B cell (primary cell): Measurements from ENCODE around the gene ATAD3B. TPM values are rescaled to one million over a fixed set of nuclear protein-coding genes. Genes with fewer than 3 reads are reported as not detected.

Experiments used
- ATAC-seq: fragments of 200-7000 bp; cut with Tn5 transposase; one replicate; pipeline ENCODE4 v1.10.0; 2021; ENCODE audit warnings: low read depth, mild to moderate bottlenecking, moderate number of reproducible peaks, moderate library complexity
- CTCF ChIA-PET: fragments of 350-600 bp; sonication (Branson Sonifier 250); formaldehyde crosslinking; loops from one replicate; lab custom pipeline; 2021; ENCODE audit warnings: antibody characterized with exemption, inconsistent platforms; lab: Charles Lee
- POLR2A ChIA-PET: fragments of 350-600 bp; sonication (Branson Sonifier 250); formaldehyde crosslinking; loops from one replicate; lab custom pipeline; 2021; ENCODE audit warnings: antibody characterized with exemption; lab: Charles Lee
- DNase-seq: peaks from one replicate; pipeline ENCODE4 v3.0.0; 2013
- H2AFZ ChIP-seq: 2 replicates; pipeline ENCODE4 v1.6.1; 2012; ENCODE audit warnings: mild to moderate bottlenecking, low read depth, low read length; ENCODE audit not compliant: insufficient read depth, poor library complexity, severe bottlenecking
- H3K27ac ChIP-seq, 2 donors: 1 replicate in 1 of 2; 2 replicates in 1 of 2; pipeline ENCODE4 v1.5.1; 2012 to 2013; ENCODE audit warnings: low read length in 2 of 2, mild to moderate bottlenecking in 2 of 2, moderate library complexity in 1 of 2
- H3K27me3 ChIP-seq, 4 experiments: fragments of 200-600 bp in 1 of 4; sonication (generic) in 1 of 4; replicated peaks in 1 of 4; 1 replicate in 2 of 4; 2 replicates in 2 of 4; pipeline versions ENCODE4 v1.6.1 to v1.7.0; 2013 to 2016; ENCODE audit warnings: low read length in 3 of 4, mild to moderate bottlenecking in 2 of 4, mixed read lengths in 1 of 4, moderate library complexity in 1 of 4; ENCODE audit not compliant: insufficient read depth in 4 of 4, control insufficient read depth in 3 of 4; ENCODE audit errors: control extremely low read depth in 1 of 4
- H3K36me3 ChIP-seq, 2 experiments: replicated peaks in 1 of 2; 1 replicate in 1 of 2; 2 replicates in 1 of 2; pipeline versions ENCODE4 v1.6.1 to v1.7.1; 2013; ENCODE audit warnings: low read length in 1 of 2; ENCODE audit not compliant: insufficient read depth in 2 of 2, control insufficient read depth in 1 of 2; ENCODE audit errors: control extremely low read depth in 1 of 2, extremely low read depth in 1 of 2
- H3K4me1 ChIP-seq, 2 donors: fragments of 200-600 bp in 1 of 2; sonication (generic) in 1 of 2; 1 replicate in 1 of 2; 2 replicates in 1 of 2; pipeline versions ENCODE4 v1.5.1 to v1.6.1; 2013 to 2017; ENCODE audit warnings: low read length in 2 of 2; ENCODE audit not compliant: control insufficient read depth in 2 of 2, insufficient read depth in 2 of 2
- H3K4me2 ChIP-seq: replicated peaks from 2 replicates; pipeline ENCODE3; 2012; ENCODE audit warnings: mild to moderate bottlenecking, low read depth, low read length; ENCODE audit not compliant: poor library complexity, severe bottlenecking
- H3K4me3 ChIP-seq, 5 experiments: fragments of 200-600 bp in 1 of 5; sonication (generic) in 1 of 5; 1 replicate in 3 of 5; 2 replicates in 2 of 5; pipeline versions ENCODE4 v1.5.1 to v1.7.0; 2011 to 2016; ENCODE audit warnings: low read length in 4 of 5, mild to moderate bottlenecking in 4 of 5, low read depth in 2 of 5, control low read depth in 1 of 5, moderate library complexity in 1 of 5; ENCODE audit not compliant: insufficient read depth in 1 of 5; ENCODE audit errors: control extremely low read depth in 1 of 5, extremely low read depth in 1 of 5
- H3K79me2 ChIP-seq: fragments of 200-600 bp; sonication (generic); one replicate; pipeline ENCODE4 v1.6.0; 2016; ENCODE audit warnings: low read length; ENCODE audit not compliant: control insufficient read depth, insufficient read depth
- H3K9ac ChIP-seq: fragments of 200-600 bp; sonication (generic); 2 replicates; pipeline ENCODE4 v1.6.1; 2017; ENCODE audit warnings: mild to moderate bottlenecking, low read length, moderate library complexity
- H3K9me3 ChIP-seq, 3 donors: one replicate each; pipeline versions ENCODE4 v1.6.1 to v1.7.1; 2013; ENCODE audit warnings: low read length in 2 of 3; ENCODE audit not compliant: control insufficient read depth in 2 of 3, insufficient read depth in 1 of 3; ENCODE audit errors: control extremely low read depth in 1 of 3
- H4K20me1 ChIP-seq: 2 replicates; pipeline ENCODE4 v1.6.0; 2012; ENCODE audit warnings: mild to moderate bottlenecking, low read length; ENCODE audit not compliant: insufficient read depth, control insufficient read depth, poor library complexity, severe bottlenecking
- H3K27ac Mint-ChIP-seq: one replicate; pipeline ENCODE4 v1.8.0; 2021; ENCODE audit warnings: mixed read lengths
- H3K27me3 Mint-ChIP-seq: one replicate; pipeline ENCODE4 v1.8.0; 2021; ENCODE audit warnings: mixed read lengths
- H3K4me1 Mint-ChIP-seq: one replicate; pipeline ENCODE4 v1.8.0; 2021; ENCODE audit warnings: mixed read lengths
- H3K4me3 Mint-ChIP-seq: one replicate; pipeline ENCODE4 v1.8.0; 2021; ENCODE audit warnings: mixed read lengths
- H3K9me3 Mint-ChIP-seq: one replicate; pipeline ENCODE4 v1.8.0; 2022; ENCODE audit warnings: mixed read lengths; ENCODE audit not compliant: insufficient read depth
- CTCF ChIP-seq: fragments of 200-600 bp; IDR thresholded peaks from one replicate; pipeline ENCODE4 v1.8.0; 2022; ENCODE audit warnings: antibody characterized with exemption, mild to moderate bottlenecking
- EZH2 ChIP-seq: IDR thresholded peaks from 2 replicates; pipeline ENCODE4 v1.6.1; 2012; ENCODE audit warnings: borderline replicate concordance, low read depth, mild to moderate bottlenecking, moderate library complexity, low read length; ENCODE audit not compliant: insufficient read depth, poor library complexity, severe bottlenecking
- WGBS: methylation state at CpG from one replicate; pipeline ENCODE4 v1.1.5; 2013; ENCODE audit warnings: missing lambda C conversion rate; ENCODE audit not compliant: insufficient coverage; 5-methylcytosine and 5-hydroxymethylcytosine counted together
- intact Hi-C: fragments of 100-400 bp; cut with micrococcal nuclease; formaldehyde crosslinking; loops from one replicate; pipeline ENCODE4 v1.10.0; 2022
- polyA minus RNA-seq: library from RNA; depleted of rRNA, polyadenylated mRNA; stranded (reverse); fragments of >200 nt; gene quantifications from 2 replicates; pipeline ENCODE4 v1.2.3, GENCODE V29; 2012
- polyA plus RNA-seq: library from polyadenylated mRNA; depleted of rRNA; stranded (reverse); fragments of >200 nt; gene quantifications from 2 replicates; pipeline ENCODE4 v1.2.3, GENCODE V29; 2012
- total RNA-seq, 2 donors: library from RNA; stranded (reverse); fragments of 120-200 nt in 1 of 2; gene quantifications; 1 replicate in 1 of 2; 2 replicates in 1 of 2; pipeline versions ENCODE4 v1.2.3 to v1.2.4, GENCODE V29; 2013 to 2022

ATAD3B gene
- 51.4 and 51.5 TPM in 2 replicates for total RNA-seq
- total RNA-seq (2013): 24.0 TPM
- 50.9 and 62.0 TPM in 2 replicates for polyA plus RNA-seq
- polyA minus RNA-seq: 24.5 and 43.4 TPM in 2 replicates

- Mint-ChIP-seq H3K4me3 (peak within 1 kb of the TSS; percentile 87), H3K4me1 (peaks cover 23% of the 10 kb centered on the region), H3K27ac (peak within 1 kb of the TSS; percentile 84), H3K27me3 (no peaks in the 10 kb centered on the region), H3K9me3 (no peaks in the 10 kb centered on the region)
- POLR2A ChIA-PET: no interaction called here
- peaks cover 14% of the 10 kb centered on the region for H4K20me1 ChIP-seq
- peaks cover 25% of the 10 kb centered on the region for H3K79me2 ChIP-seq
- peaks cover 13% of the 10 kb centered on the region in 2 donors for H3K4me1 ChIP-seq
- TF ChIP-seq CTCF: no peak
- TF ChIP-seq EZH2: no peak
- H3K36me3 ChIP-seq: no peaks in the 10 kb centered on the region
- H3K9me3 ChIP-seq: no peaks in the 10 kb centered on the region
- ATAC-seq (peak; percentile 96), DNase-seq (peak; percentile 92)
- peak within 1 kb of the TSS; percentile 74 to 89 (median 84) for H3K4me3 ChIP-seq
- intact Hi-C loops: loop anchor here (1.0 to 2.0 kb wide), 5 partner anchors 33 to 103 kb away; partner anchors contain the start of genes MRPL20 and SSU72
- CTCF ChIA-PET: no interaction called here
- H3K9ac ChIP-seq: peak within 1 kb of the TSS; percentile 66
- H3K4me2 ChIP-seq: peak within 1 kb of the TSS; percentile 76
- peak within 1 kb of the TSS; percentile 63 to 73 for H3K27ac ChIP-seq
- under 1% methylated on average over 80 of the region's 87 CpGs for WGBS
- peak within 1 kb of the TSS; percentile 76 for H2AFZ ChIP-seq
- H3K27me3 ChIP-seq: no peaks in the 10 kb centered on the region
These were observed at the start of gene ATAD3B for GRCh38 chr1:1471389-1472052. ATAD3B (plus strand) TSS chr1:1471765; CDS start chr1:1471885, 120 bp downstream.

- intact Hi-C loops: no loop called here
- no peaks in the 10 kb centered on the region for H3K79me2 ChIP-seq
- peaks cover 0 to 34% (median 6%) of the 10 kb centered on the region in 4 experiments for H3K27me3 ChIP-seq
- no peak for DNase-seq
- no peak overlapping the region for H2AFZ ChIP-seq
- POLR2A ChIA-PET: no interaction called here
- WGBS: 88% methylated on average over 4 of the region's 7 CpGs
- H3K4me1 ChIP-seq: peaks cover 0 to 3% of the 10 kb centered on the region in 2 donors
- CTCF ChIA-PET: no interaction called here
- no peaks in the 10 kb centered on the region for H3K9me3 Mint-ChIP-seq
- no peak overlapping the region for H3K4me3 Mint-ChIP-seq
- H3K4me2 ChIP-seq: no peak overlapping the region
- no peak for ATAC-seq
- H3K27me3 Mint-ChIP-seq: peaks cover 23% of the 10 kb centered on the region
- no peaks in the 10 kb centered on the region for H3K36me3 ChIP-seq
- peaks cover 0 to 5% (median 0%) of the 10 kb centered on the region in 3 donors for H3K9me3 ChIP-seq
- H4K20me1 ChIP-seq: no peaks in the 10 kb centered on the region
- H3K4me1 Mint-ChIP-seq: peaks cover 5% of the 10 kb centered on the region
- no peak overlapping the region for H3K27ac ChIP-seq
- no peak for TF ChIP-seq CTCF
- TF ChIP-seq EZH2: no peak
- no peak overlapping the region for H3K27ac Mint-ChIP-seq
- no peak overlapping the region for H3K9ac ChIP-seq
- H3K4me3 ChIP-seq: no peak overlapping the region
These were observed 49.6 kb upstream of the ATAD3B start for GRCh38 chr1:1421907-1422464.
